Subcutaneous adipose tissue (tissue), 4 donors: ENCODE data around the gene FGF3. TPM values are rescaled to one million over a fixed set of nuclear protein-coding genes. Genes with fewer than 3 reads are reported as not detected.

Experiments
- CTCF ChIP-seq: fragments of 450-650 bp; IDR thresholded peaks from one replicate; pipeline ENCODE4 v1.5.1; 2016; ENCODE audit warnings: low read depth, mild to moderate bottlenecking, control low read depth, antibody characterized with exemption, moderate library complexity
- total RNA-seq, 4 donors: library from RNA; depleted of rRNA; stranded (reverse); fragments of >200 nt; gene quantifications; one replicate each; pipeline ENCODE4 v1.1.0, GENCODE V29; 2016

FGF3 gene
- not detected for total RNA-seq

GRCh38 chr11:69818603-69819441, at the start of gene FGF3:
Gene FGF3, minus strand, starts transcription at chr11:69819416. Its CDS starts 483 bp downstream, at chr11:69818933.
- TF ChIP-seq CTCF: no peak

GRCh38 chr11:69868871-69869270, 49.7 kb upstream of the FGF3 start:
- no peak for TF ChIP-seq CTCF

GRCh38 chr11:69868006-69868810, 49.0 kb upstream of the FGF3 start:
- no peak for TF ChIP-seq CTCF

GRCh38 chr11:69867076-69868005, 48.1 kb upstream of the FGF3 start:
- no peak for TF ChIP-seq CTCF

- no peak for TF ChIP-seq CTCF
These were observed 47.4 kb upstream of the FGF3 start for GRCh38 chr11:69866648-69867047.

- TF ChIP-seq CTCF: no peak
These were observed 46.5 kb upstream of the FGF3 start for GRCh38 chr11:69865707-69866106.
